Esophagus muscularis mucosa (tissue), 4 donors: ENCODE results near the gene TMEM95.
"Not testable (repeated sequence)": the region's sequence is repeated elsewhere in the genome, so short reads cannot be mapped to it uniquely, and the experiment has no call there.

Source experiments
- EP300 ChIP-seq: sonication (generic); formaldehyde crosslinking; IDR thresholded peaks from one replicate; pipeline ENCODE4 v1.6.1; 2017; ENCODE audit warnings: antibody characterized with exemption
- POLR2A ChIP-seq: fragments of 450-650 bp; IDR thresholded peaks from one replicate; pipeline ENCODE4 v1.6.1; 2017; ENCODE audit warnings: antibody characterized with exemption, moderate library complexity, mild to moderate bottlenecking, low read depth
- TF ChIP-seq, protein P1 (sequence below), 3 experiments: fragments of 200-600 bp in 2 of 3; fragments of 450-650 bp in 1 of 3; sonication (generic) in 2 of 3; IDR thresholded peaks; one replicate each; pipeline ENCODE4 v1.5.1; 2017 to 2019; ENCODE audit warnings: antibody characterized with exemption in 3 of 3, mild to moderate bottlenecking in 2 of 3, moderate library complexity in 1 of 3

- TF ChIP-seq, protein P1, sequence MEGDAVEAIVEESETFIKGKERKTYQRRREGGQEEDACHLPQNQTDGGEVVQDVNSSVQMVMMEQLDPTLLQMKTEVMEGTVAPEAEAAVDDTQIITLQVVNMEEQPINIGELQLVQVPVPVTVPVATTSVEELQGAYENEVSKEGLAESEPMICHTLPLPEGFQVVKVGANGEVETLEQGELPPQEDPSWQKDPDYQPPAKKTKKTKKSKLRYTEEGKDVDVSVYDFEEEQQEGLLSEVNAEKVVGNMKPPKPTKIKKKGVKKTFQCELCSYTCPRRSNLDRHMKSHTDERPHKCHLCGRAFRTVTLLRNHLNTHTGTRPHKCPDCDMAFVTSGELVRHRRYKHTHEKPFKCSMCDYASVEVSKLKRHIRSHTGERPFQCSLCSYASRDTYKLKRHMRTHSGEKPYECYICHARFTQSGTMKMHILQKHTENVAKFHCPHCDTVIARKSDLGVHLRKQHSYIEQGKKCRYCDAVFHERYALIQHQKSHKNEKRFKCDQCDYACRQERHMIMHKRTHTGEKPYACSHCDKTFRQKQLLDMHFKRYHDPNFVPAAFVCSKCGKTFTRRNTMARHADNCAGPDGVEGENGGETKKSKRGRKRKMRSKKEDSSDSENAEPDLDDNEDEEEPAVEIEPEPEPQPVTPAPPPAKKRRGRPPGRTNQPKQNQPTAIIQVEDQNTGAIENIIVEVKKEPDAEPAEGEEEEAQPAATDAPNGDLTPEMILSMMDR (IDR thresholded peaks at IDR 0.05), result not testable (repeated sequence)
- not testable (repeated sequence) for TF ChIP-seq POLR2A, EP300
Measured at GRCh38 chr17:7365963-7366362, 11.0 kb downstream of the TMEM95 start.
